KBM-7 (cell line): ENCODE data around the gene ANKRD65.
"Not testable (repeated sequence)": the region's sequence is repeated elsewhere in the genome, so short reads cannot be mapped to it uniquely, and the experiment has no call there.

ENCODE experiments used
- DNase-seq: peaks from one replicate; pipeline ENCODE4 v3.0.0-alpha.2; 2015
- in situ Hi-C: fragments of 300-500 bp; cut with MboI; formaldehyde crosslinking; loops from 2 replicates; pipeline ENCODE4 v1.14.3; 2020; ENCODE audit warnings: low sequenced_read_pairs, low pct_unique_long_range_greater_than_20kb, mixed read lengths

ANKRD65 gene

DNA sequence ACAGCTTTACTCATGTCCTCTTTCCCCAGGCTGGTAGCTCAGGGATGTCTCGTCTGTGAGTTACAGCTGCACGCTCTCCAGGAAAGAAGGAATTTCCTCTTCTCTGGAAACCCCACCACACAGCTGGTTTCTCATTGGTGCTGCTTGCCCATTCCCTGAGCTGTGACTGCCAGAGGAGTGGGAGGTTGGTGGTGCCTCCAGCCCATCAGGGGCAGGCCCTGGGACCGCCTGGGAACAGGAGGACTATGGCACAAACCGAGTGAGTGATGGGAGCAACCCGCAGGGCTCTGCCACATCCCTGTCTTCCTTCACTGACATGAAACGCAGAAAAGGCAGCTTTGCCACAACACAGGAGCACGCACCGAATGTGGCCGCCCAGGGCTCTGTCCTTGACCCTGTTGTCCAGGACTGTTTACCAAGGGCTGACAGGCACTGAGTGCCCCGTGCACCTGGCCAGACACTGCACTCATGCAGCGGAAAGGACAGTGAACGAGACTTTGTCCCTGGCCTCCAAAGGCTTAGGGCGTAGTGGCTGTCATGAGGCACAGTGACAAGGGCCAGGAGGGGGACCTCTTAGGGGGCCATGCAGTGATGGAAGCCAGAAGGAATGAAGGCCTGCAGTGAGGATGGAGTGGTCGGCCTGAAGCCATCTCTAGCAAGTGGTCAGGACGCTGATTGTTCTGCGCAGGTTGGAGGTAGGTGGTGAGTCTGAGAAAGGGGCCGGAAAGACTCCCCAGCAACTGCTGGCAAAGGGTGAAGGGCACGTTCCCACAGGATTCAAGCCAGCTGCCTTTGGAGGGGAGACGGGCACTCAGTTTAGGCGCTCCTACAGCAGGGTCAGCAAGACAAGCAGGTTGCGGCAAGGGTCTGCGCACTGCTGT, 20.3 kb downstream of the ANKRD65 start:
- in situ Hi-C loops, result no loop called here
- no peak for DNase-seq

DNA sequence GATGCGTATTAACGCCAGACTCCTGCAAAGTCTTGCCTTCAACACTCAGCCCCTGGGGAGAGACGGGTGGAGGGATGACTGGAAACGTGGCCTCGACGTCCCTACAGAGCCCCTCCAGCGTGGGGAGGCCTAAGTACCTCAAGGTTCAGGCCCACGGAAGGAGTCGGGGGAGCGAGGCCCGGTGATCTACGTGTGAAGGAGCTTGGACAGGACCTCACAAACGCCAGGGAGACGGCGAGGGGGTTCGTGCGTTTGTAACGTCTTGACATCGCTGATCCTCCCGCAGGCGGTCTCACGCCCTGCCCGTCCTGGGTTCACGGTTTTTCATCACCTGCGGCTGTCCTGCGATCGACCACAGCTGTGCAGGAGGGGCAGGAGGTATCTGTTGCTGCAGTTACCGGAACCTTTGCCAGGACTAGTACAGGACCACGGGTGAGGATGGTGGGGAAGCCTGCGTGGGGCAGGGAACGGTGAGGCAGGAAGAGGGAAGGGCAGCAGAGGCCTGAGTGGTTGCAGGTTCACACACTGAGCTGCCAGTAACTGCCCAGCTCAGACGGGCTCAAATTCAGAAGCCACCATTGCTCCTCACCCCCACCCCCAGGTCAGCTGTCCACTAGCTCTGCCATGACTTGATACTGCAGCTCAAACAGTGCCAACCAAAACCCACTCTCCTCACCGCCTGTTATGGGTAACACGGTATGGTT, 21.1 kb downstream of the ANKRD65 start:
- in situ Hi-C loops, result no loop called here
- DNase-seq, result peak; percentile 27

DNA sequence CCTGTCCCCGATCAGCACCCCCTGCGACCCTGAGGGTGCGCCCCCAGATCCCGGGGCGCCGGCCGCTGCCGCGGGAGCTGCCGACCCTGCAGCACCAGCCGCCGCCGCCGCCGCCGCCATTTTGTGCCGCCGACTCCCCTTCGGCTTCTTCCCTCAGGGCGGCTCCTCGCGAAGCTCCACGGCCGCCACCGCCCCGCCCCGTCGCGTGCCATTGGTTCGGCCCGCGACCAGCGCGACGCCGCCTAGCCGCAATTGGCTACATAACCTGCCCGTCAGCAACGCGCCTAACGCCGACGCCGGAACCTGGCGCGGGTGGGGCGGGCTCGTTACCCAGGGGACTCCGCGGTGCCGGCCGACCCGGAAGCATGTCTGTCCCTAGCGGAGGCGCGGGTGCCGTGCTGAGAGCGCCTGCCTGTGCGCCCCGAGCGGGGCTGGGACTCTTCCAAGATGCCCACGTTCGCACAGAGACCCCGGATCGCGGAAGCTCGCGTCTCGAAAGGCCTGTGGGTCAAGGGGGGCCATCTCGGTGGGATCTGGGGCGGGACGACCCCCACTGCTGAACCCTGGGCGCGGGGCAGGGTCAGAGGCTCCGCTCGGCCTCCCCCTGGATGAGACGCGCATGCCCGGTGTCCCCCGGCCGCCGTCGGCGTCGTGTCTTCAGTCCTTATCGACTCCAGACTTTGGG, 21.7 kb downstream of the ANKRD65 start, which contains the start of gene CCNL2:
Gene CCNL2 (minus strand): TSS at position 149 of the 685 bp plus-strand sequence. CDS start 29 bp downstream, at position 120.
- DNase-seq, result peak; percentile 99
- in situ Hi-C loops, result no loop called here

DNA sequence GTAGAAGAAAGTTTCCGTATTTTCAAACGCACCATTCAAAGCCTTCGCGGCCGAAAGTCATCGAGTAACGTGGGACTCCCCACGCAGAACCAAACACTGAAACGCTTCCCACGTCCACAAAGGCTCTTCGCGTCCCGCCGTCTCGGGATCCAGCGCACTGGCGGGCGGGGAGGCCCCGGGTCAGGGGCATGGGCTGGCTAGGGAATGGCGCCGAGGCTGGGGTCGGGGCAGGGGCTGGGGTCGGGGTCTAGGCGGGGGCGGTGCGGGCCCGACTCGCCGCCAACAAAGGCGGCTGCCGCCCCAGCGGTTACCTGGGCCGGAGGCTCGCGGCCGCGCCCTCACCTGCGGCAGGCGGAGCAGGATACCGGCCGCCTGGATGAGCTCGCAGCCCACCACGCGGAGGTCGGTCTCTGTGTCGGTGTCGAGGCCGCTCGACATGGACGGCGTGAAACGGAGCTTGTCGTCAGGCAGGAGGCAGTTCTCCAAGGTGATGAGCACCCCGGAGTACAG, 22.3 kb downstream of the ANKRD65 start:
- no peak for DNase-seq
- in situ Hi-C loops, result no loop called here

DNA sequence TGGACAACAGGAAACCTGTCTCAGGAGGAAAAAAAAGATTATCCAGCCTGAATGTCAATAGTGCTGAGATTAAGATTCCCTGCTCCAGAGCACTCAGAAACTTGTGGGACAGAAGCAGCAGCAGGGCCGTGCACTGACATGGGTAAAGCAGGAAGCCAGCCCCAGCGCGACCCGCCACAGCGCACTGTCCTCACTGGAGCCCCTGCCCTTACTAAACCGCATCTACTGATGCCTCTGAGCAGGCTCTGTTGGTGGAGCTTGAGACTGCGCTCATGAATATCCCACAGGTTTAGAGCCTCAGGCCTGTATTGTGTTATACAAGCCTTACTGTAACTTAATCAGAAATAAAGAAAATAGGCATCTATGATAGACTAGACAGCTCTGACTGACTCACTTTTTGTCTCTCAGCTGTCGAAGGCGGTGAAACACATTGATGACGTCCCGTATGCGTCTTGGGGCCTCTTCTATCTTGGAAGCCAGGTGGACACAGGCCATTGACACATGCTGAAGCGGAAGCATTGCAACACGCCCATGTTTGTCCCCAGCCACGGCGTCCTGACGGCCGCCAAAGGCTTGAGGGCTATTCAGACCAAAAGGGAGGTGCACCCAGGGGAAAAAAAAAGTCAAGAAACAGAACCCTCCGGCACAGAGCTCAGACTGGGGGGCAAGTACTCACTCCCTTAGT, 23.1 kb downstream of the ANKRD65 start:
- in situ Hi-C loops, result no loop called here

GRCh38 chr1:1395166-1395565, 25.9 kb downstream of the ANKRD65 start:
- in situ Hi-C loops, result no loop called here
- no peak for DNase-seq

More for the DNA sequence above, 23.1 kb downstream of the ANKRD65 start:
- peak; percentile 59 for DNase-seq

DNA sequence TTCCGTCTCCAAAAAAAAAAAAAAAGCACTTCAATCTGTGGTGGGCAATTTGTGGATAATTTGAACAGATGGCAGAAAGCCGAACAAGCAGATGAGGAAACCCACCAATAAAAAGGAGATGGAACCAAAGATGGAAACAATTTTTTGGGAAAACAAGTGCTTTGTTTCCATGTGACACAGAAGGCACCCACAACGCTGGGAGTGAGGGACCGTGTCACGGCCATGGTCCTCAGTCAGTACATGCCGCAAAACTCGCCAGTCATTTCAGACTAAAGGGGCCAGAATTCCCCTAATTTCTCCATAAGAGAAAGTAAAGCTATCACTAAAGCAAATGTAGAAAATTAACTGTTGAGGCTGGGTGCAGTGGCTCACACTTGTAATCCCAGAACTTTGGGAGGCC, 27.0 kb downstream of the ANKRD65 start:
- in situ Hi-C loops, result no loop called here
- no peak for DNase-seq

GRCh38 chr1:1393428-1393827, 27.6 kb downstream of the ANKRD65 start:
- in situ Hi-C loops, result no loop called here
- DNase-seq, result no peak

- DNase-seq, result no peak
- in situ Hi-C loops, result no loop called here
Observed at GRCh38 chr1:1393014-1393413, 28.1 kb downstream of the ANKRD65 start.

GRCh38 chr1:1391225-1391624, 29.9 kb downstream of the ANKRD65 start:
- no peak for DNase-seq
- in situ Hi-C loops, result no loop called here

- DNase-seq, result no peak
- in situ Hi-C loops, result no loop called here
Observed at GRCh38 chr1:1390675-1391074, 30.4 kb downstream of the ANKRD65 start.

- in situ Hi-C loops, result no loop called here
- no peak for DNase-seq
Observed at GRCh38 chr1:1388078-1388472, 33.0 kb downstream of the ANKRD65 start.

GRCh38 chr1:1387098-1388077, 33.7 kb downstream of the ANKRD65 start:
- DNase-seq, result no peak
- in situ Hi-C loops, result no loop called here

DNA sequence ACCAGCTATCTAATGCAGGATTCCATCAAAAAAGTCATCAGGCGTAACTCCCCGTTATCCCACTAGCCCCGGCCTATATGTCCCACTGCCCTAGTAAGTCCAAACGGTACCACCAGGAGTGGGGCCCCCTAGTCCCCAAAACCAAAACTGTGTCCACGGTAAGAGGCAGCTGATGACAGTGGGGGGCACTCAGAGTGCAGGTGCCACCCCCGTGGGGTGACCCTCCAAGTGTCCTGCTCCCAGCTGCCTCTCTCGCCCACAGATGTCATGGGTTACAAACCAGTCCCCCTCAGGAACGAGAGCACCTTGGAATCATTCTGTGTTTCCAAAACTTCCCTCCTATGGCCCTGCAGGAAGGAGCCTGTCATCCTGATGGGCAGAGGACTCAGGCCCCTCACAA, 35.1 kb downstream of the ANKRD65 start:
- DNase-seq, result no peak

GRCh38 chr1:1385339-1385738, 35.7 kb downstream of the ANKRD65 start:
- DNase-seq, in situ Hi-C loops: not testable (repeated sequence)

More for the DNA sequence above, 35.1 kb downstream of the ANKRD65 start:
- in situ Hi-C loops, result no loop called here

DNA sequence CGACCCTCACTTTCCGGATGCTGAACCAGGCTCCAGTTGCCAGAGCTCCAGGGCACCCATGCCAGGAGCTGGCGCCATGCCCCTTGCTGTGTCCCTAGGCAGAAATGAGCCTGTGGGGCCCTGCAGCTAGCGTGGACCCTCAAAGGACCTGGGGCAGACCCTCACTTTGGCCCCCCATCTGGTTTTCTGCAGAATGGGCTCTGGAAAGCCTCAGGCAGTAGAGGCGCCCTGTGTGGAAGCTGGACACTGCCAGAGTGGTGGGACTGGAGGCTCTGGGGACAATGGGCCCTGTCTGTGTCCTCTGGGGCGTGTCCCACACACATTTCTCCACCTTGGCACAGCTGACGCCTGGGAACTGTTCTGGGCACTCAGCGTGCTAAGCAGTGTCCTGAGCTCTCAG, 39.8 kb downstream of the ANKRD65 start:
- DNase-seq, result no peak

DNA sequence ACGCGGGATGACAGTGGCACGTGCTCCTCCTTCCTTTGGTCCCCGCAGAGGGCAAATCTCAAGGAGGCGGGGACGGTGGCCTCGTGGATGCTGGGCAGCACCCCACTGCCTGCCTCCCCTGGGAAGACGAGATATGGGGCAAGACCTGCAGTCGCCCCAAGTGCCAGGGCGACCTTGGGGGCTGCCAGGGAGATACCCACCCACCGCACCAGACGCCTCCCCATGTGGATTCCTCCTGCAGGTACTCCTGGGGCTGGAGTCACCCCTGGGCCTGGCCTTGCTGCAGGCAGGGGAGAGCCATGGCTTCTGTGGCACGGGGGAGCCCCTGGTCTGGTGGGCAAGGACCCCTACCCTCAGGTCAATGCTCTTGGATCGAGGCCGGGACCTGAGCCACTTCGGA, 40.2 kb downstream of the ANKRD65 start:
- in situ Hi-C loops, result no loop called here
- no peak for DNase-seq

More for the DNA sequence above, 39.8 kb downstream of the ANKRD65 start:
- in situ Hi-C loops, result no loop called here
